Activated CD8-positive, alpha-beta memory T cell treated with anti-CD3 and anti-CD28 coated beads for 24 hours (primary cell): Measurements from ENCODE around the gene PCDHGA1.
"Not testable (repeated sequence)": the region's sequence is repeated elsewhere in the genome, so short reads cannot be mapped to it uniquely, and the experiment has no call there.

Experiments
- DNase-seq: peaks from one replicate; pipeline ENCODE4 v3.0.0-alpha.2; 2020

The PCDHGA1 gene

DNA sequence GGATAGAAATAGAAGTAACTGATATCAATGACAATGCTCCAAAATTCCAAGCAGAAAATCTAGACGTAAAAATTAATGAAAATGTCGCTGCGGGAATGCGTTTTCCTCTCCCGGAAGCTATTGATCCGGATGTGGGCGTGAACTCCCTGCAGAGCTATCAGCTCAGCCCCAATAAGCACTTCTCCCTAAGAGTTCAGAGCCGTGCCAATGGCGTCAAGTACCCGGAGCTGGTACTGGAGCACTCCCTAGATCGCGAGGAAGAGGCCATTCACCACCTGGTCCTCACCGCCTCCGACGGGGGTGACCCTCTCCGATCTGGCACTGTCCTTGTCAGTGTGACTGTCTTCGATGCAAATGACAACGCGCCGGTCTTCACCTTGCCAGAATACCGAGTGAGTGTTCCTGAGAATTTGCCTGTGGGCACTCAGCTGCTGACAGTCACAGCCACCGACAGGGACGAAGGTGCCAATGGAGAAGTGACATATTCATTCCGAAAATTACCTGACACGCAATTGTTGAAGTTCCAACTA, 83.3 kb downstream of the PCDHGA1 start:
- no peak for DNase-seq

DNA sequence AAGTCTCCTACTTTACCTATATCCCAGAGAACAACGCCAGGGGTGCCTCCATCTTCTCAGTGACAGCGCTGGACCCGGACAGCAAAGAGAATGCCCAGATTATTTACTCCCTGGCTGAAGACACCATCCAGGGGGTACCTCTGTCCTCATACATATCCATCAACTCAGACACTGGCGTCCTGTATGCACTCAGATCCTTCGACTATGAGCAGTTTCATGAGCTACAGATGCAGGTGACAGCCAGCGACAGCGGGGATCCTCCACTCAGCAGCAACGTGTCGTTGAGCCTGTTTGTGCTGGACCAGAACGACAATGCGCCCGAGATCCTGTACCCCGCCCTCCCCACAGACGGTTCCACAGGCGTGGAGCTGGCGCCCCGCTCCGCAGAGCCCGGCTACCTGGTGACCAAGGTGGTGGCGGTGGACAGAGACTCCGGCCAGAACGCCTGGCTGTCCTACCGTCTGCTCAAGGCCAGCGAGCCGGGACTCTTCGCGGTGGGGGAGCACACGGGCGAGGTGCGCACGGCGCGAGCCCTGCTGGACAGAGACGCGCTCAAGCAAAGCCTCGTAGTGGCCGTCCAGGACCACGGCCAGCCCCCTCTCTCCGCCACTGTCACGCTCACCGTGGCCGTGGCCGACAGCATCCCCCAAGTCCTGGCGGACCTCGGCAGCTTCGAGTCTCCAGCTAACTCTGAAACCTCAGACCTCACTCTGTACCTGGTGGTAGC, 84.4 kb downstream of the PCDHGA1 start:
- not testable (repeated sequence) for DNase-seq

DNA sequence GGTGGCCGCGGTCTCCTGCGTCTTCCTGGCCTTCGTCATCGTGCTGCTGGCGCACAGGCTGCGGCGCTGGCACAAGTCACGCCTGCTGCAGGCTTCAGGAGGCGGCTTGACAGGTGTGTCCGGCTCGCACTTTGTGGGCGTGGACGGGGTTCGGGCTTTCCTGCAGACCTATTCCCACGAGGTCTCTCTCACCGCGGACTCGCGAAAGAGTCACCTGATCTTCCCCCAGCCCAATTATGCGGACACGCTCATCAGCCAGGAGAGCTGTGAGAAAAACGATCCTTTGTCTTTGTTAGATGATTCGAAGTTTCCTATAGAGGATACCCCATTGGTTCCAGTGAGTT, 84.9 kb downstream of the PCDHGA1 start:
- not testable (repeated sequence) for DNase-seq

DNA sequence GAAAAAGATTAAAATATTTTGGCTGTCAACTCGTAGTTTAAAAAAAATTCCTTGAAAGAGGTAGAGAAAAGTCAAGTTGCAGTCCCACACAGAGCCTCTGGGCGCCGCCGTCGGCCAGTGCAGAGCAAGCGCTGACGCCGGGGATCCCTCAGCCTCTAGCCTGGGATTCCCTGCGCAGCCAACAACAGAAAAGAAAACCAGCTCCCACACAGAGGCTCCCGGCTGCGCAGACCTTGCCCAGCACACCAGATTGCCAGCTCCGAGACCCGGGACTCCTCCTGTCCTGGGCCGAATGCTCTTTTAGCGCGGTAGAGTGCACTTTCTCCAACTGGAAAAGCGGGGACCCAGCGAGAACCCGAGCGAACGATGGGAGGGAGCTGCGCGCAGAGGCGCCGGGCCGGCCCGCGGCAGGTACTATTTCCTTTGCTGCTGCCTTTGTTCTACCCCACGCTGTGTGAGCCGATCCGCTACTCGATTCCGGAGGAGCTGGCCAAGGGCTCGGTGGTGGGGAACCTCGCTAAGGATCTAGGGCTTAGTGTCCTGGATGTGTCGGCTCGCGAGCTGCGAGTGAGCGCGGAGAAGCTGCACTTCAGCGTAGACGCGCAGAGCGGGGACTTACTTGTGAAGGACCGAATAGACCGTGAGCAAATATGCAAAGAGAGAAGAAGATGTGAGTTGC, 87.3 kb downstream of the PCDHGA1 start, which contains the start of gene PCDHGB7:
TSS of gene PCDHGB7 (plus strand) at position 184 of the 679 bp plus-strand sequence. CDS start at position 367, 183 bp downstream.
- not testable (repeated sequence) for DNase-seq

DNA sequence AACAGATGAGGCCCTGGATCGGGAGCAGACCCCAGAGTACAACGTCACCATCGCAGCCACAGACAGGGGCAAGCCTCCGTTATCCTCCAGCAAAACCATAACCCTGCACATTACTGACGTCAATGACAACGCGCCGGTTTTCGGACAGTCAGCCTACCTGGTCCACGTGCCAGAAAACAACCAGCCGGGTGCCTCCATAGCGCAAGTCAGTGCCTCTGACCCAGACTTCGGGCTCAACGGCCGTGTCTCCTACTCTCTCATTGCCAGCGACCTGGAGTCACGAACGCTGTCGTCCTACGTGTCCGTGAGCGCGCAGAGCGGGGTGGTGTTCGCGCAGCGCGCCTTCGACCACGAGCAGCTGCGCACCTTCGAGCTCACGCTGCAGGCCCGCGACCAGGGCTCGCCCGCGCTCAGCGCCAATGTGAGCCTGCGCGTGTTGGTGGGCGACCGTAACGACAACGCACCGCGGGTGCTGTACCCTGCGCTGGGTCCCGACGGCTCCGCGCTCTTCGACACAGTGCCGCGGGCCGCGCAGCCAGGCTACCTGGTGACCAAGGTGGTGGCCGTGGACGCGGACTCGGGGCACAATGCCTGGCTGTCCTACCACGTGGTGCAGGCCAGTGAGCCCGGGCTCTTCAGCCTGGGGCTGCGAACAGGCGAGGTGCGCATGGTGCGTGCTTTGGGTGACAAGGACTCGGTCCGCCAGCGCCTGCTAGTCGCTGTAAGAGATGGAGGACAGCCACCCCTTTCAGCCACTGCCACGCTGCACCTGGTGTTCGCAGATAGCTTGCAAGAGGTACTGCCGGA, 89.0 kb downstream of the PCDHGA1 start:
- no peak for DNase-seq

DNA sequence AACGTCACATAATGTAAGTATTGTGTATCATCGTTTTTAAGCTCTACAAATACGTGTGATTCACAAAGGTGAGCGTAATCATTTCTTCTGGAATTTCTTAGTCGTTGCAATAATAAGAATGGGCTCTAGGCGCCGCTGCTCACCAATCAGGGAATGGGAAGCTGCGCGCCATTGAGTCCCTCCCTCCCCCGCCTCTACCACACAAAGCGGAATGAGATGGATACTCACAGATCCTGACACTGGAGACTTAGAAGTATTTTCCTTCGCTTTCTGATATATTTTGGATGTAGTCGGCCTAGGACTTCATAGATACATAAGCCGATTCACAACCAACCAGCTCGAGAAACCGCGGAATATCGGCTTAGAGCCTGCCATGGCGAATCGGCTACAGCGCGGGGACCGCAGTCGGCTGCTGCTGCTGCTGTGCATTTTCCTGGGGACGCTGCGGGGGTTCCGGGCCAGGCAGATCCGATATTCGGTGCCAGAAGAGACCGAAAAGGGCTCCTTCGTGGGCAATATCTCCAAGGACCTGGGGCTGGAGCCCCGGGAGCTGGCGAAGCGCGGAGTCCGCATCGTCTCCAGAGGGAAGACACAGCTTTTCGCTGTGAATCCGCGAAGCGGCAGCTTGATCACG, 90.7 kb downstream of the PCDHGA1 start, which contains the start of gene PCDHGA11:
TSS of gene PCDHGA11 (plus strand) at position 197 of the 634 bp plus-strand sequence. CDS start at position 374, 177 bp downstream.
- no peak for DNase-seq

DNA sequence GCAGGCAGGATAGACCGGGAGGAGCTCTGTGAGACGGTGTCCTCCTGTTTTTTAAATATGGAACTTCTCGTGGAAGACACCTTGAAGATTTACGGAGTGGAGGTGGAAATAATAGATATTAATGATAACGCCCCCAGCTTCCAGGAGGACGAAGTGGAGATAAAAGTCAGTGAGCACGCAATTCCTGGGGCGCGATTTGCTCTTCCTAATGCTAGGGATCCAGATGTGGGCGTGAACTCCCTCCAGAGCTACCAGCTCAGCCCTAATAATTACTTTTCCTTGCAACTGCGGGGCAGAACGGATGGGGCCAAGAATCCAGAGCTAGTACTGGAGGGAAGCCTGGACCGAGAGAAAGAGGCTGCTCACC, 91.2 kb downstream of the PCDHGA1 start:
- no peak for DNase-seq

DNA sequence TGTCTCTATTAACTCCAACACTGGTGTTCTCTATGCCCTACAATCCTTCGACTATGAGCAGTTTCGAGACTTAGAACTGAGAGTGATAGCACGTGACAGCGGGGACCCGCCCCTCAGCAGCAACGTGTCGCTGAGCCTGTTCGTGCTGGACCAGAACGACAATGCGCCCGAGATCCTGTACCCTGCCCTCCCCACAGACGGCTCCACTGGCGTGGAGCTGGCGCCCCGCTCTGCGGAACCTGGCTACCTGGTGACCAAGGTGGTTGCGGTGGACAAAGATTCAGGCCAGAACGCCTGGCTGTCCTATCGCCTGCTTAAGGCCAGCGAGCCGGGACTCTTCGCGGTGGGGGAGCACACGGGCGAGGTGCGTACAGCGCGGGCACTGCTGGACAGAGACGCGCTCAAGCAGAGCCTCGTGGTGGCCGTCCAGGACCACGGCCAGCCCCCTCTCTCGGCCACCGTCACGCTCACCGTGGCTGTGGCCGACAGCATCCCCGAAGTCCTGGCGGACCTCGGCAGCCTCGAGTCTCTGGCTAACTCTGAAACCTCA, 92.5 kb downstream of the PCDHGA1 start:
- no peak for DNase-seq

DNA sequence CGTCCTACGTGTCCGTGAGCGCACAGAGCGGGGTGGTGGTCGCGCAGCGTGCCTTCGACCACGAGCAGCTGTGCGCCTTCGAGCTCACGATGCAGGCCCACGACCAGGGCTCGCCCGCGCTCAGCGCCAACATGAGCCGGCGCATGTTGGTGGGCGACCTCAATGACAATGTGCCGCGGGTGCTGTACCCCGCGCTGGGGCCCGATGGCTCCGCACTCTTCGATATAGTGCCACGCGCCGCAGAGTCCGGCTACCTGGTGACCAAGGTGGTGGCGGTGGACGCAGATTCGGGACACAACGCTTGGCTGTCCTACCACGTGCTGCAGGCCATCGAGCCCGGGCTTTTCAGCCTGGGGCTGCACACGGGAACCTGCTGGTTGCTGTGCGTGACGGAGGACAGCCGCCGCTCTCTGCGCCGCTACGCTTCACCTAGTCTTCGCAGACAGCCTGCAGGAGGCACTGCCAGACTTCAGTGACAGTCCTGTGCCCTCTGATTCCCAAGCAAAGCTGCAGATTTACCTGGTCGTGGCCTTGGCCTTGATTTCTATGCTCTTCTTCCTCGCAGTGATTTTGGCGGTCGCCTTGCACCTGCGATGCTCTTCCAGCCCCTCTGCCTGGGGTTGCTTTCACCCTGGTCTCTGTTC, 97.6 kb downstream of the PCDHGA1 start:
- DNase-seq = no peak

DNA sequence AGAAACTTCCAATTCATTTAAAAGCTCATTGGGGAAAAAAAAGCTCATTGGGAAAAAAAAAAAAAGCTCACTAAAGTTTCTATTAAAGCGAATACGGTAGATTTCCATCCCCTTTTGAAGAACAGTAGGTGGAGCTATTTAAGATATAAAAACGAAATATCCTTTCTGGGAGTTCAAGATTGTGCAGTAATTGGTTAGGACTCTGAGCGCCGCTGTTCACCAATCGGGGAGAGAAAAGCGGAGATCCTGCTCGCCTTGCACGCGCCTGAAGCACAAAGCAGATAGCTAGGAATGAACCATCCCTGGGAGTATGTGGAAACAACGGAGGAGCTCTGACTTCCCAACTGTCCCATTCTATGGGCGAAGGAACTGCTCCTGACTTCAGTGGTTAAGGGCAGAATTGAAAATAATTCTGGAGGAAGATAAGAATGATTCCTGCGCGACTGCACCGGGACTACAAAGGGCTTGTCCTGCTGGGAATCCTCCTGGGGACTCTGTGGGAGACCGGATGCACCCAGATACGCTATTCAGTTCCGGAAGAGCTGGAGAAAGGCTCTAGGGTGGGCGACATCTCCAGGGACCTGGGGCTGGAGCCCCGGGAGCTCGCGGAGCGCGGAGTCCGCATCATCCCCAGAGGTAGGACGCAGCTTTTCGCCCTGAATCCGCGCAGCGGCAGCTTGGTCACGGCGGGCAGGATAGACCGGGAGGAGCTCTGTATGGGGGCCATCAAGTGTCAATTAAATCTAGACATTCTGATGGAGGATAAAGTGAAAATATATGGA, 100.2 kb downstream of the PCDHGA1 start, which contains the start of gene PCDHGA12:
TSS of gene PCDHGA12 (plus strand) at position 176 of the 782 bp plus-strand sequence. CDS start at position 429, 253 bp downstream.
- DNase-seq = no peak

DNA sequence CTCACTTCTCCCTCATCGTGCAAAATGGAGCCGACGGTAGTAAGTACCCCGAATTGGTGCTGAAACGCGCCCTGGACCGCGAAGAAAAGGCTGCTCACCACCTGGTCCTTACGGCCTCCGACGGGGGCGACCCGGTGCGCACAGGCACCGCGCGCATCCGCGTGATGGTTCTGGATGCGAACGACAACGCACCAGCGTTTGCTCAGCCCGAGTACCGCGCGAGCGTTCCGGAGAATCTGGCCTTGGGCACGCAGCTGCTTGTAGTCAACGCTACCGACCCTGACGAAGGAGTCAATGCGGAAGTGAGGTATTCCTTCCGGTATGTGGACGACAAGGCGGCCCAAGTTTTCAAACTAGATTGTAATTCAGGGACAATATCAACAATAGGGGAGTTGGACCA, 101.0 kb downstream of the PCDHGA1 start:
- no peak for DNase-seq

DNA sequence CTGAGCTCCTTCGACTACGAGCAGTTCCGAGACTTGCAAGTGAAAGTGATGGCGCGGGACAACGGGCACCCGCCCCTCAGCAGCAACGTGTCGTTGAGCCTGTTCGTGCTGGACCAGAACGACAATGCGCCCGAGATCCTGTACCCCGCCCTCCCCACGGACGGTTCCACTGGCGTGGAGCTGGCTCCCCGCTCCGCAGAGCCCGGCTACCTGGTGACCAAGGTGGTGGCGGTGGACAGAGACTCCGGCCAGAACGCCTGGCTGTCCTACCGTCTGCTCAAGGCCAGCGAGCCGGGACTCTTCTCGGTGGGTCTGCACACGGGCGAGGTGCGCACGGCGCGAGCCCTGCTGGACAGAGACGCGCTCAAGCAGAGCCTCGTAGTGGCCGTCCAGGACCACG, 102.0 kb downstream of the PCDHGA1 start:
- not testable (repeated sequence) for DNase-seq

DNA sequence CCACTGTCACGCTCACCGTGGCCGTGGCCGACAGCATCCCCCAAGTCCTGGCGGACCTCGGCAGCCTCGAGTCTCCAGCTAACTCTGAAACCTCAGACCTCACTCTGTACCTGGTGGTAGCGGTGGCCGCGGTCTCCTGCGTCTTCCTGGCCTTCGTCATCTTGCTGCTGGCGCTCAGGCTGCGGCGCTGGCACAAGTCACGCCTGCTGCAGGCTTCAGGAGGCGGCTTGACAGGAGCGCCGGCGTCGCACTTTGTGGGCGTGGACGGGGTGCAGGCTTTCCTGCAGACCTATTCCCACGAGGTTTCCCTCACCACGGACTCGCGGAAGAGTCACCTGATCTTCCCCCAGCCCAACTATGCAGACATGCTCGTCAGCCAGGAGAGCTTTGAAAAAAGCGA, 102.4 kb downstream of the PCDHGA1 start:
- not testable (repeated sequence) for DNase-seq

DNA sequence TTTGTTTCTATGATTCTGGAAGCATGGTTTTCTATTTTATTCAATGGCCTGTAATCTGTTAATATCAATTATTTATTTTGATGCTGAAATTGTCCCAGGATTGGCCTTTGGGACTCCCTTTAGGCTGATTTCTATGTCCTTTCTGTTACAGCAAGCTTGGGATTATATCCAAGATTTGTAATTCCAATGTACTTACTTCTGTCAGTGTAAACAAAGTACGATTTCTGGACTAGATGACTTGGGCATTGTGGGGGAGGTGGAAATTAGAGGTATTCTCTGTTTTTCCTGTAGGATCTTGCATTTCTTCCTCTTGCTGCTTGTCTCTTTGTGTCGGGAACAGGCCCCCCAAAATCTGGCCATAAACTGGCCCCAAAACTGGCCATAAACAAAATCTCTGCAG, 103.7 kb downstream of the PCDHGA1 start:
- DNase-seq = no peak

DNA sequence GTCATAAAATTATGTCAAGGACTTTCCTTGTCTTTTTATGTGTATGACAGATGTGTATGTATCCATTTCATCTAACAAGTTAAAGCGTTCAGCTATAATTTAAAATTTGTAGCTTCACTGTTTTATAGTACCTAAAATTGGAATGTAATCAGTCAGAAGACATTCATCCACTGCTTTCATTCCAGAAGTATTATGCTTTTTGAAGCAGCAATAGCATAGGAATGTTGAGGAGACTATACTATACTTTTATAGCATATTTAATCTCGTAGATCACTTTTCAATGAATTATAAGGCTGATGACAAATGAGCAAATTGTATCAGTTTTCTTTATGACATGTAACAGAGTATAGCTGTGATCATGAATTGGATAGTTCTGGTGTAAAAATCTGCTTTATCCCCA, 106.9 kb downstream of the PCDHGA1 start:
- no peak for DNase-seq

DNA sequence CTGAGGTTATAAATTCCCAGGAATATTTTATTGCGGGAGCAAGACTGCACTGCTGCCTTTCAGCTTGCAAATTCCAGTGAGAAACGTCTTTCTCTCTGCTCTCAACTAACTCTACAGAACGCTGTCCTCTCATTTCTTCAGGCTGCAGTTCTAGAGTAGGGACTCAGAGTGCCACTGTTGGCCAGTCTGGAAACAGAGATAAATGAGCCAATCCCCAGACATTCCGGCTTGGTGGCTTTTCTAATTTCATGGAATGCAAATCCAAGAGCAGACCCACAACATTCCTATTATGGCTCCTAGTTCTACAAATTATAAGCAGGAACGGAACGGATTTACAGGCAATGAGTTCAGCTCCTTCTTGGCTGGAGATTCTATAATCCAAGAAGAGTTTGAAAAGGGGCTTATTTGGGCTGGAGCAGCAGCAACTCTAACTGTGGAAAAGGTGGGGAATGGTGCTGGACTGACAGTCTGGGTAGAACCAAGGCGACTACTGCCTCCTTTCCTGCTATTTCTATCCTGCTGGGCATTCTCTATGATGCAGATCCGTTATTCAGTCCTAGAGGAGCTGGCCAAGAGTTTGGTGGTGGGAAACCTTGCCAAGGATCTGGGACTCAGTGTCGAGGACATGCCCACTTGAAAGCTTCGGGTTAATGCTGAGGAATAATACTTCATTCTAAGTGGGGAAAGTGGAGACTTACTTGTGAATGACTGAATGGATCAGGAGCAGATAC, 109.3 kb downstream of the PCDHGA1 start:
- no peak for DNase-seq

DNA sequence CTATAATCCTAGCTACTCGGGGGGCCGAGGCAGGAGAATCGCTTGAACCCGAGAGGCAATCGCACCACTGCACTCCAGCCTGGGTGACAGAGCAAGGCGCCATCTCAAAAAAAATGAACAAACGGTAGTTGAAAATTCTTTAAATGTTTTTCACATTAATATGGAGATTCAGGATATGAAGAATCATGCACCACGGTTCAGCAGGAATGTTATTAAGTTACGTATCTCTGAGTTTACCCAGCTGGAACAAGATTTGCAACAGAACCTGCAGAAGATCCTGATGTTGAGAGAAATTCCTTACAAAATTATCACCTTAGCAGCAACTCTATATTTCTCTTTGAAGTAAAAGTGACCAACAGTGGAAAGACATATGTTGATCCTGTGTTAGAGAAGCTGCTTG, 110.0 kb downstream of the PCDHGA1 start:
- no peak for DNase-seq

DNA sequence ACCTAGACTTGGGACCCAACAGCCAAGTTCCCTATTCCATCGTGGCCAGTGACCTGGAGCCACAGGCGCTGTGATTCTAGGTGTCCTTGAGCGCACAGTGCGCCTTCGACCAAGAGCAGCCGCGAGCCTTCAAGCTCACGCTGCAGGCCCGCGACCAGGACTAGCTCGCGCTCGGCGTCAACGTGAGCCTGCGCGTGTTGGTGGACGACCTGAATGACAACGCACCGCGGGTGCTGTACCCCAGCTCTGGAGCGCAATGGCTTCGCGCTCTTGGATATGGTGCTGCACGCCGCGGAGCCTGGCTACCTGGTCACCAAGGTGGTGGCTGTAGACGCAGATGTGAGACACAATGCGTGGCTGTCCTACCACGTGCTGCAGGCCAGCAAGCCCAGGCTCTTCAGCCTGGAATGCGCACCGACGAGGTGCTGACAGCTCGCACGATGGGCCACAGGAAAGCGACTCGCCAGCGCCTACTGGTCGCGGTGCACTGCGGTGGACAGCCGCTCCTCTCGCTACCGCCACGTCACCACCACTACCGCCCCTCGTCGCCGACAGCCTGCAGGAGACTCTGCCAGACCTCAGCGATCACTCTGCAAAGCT, 111.4 kb downstream of the PCDHGA1 start:
- DNase-seq = no peak

DNA sequence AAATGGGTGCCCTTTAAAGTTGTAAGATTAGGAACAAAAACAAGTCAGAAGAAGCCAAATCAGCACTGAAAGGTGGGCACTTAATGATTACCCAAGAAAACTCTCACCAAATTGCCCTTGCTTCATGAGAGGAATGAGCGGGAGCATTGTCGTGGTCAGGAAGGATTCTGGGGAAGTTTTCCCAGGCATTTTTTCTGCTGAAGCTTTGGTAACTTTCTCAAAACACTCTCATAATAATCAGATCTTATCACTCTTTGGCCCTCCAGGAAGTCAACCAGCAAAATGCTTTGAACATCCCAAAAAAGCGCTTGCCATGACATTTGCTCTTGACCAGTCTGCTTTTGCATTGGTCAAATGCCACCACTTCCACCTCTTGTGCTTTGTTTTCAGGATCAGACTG, 135.0 kb downstream of the PCDHGA1 start:
- DNase-seq = no peak

DNA sequence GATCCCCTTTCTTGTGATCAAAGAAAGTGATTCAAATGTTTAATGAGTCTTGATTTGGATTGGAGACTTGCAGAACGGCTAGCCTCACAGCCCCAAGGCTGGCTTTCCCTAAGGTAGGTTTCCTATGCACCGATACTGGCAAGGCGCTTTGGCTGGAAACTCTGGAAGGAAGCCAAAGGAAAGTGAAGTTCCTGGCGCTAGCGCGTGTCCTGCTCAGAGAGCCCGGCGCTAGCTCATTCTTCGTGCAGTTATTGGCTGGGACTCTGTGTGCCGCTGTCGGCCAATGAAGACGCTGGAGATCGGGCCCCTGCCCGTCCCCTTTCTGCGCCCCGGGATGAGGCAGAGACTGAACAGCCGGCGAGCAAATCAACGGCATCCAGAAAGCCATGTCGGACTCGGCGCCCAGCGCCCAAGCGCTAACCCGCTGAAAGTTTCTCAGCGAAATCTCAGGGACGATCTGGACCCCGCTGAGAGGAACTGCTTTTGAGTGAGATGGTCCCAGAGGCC, 145.4 kb downstream of the PCDHGA1 start, which contains the start of gene PCDHGC3:
TSS of gene PCDHGC3 (plus strand) at position 342 of the 507 bp plus-strand sequence. CDS start at position 493, 151 bp downstream.
- DNase-seq = peak; percentile 69
